GM21723 (cell line): ENCODE results near the gene SYNE1.

ENCODE experiments used
- ATAC-seq: cut with Tn5 transposase; IDR thresholded peaks from one replicate; pipeline ENCODE4 v1.9.1; 2021; ENCODE audit warnings: mild to moderate bottlenecking, moderate library complexity; ENCODE audit not compliant: unreplicated experiment

Gene SYNE1

GRCh38 chr6:152246554-152247337 lies 390.4 kb downstream of the SYNE1 start:
- ATAC-seq = no peak

- ATAC-seq = no peak
These were observed 392.0 kb downstream of the SYNE1 start for GRCh38 chr6:152244998-152245630.

- ATAC-seq = no peak
These were observed 396.0 kb downstream of the SYNE1 start for GRCh38 chr6:152241013-152241766.

- ATAC-seq = no peak
These were observed 396.7 kb downstream of the SYNE1 start for GRCh38 chr6:152240436-152240835.

GRCh38 chr6:152236370-152237097 lies 400.6 kb downstream of the SYNE1 start:
- no peak for ATAC-seq

GRCh38 chr6:152233547-152234320 lies 403.4 kb downstream of the SYNE1 start:
- no peak for ATAC-seq

- ATAC-seq = no peak
These were observed 404.5 kb downstream of the SYNE1 start for GRCh38 chr6:152232501-152233151.

GRCh38 chr6:152229330-152229729 lies 407.8 kb downstream of the SYNE1 start:
- no peak for ATAC-seq

GRCh38 chr6:152226119-152226518 lies 411.0 kb downstream of the SYNE1 start:
- no peak for ATAC-seq

GRCh38 chr6:152225241-152225934 lies 411.8 kb downstream of the SYNE1 start:
- no peak for ATAC-seq

- ATAC-seq = no peak
These were observed 413.5 kb downstream of the SYNE1 start for GRCh38 chr6:152223636-152224035.

- no peak for ATAC-seq
These were observed 415.1 kb downstream of the SYNE1 start for GRCh38 chr6:152221806-152222628.

GRCh38 chr6:152220786-152221185 lies 416.4 kb downstream of the SYNE1 start:
- no peak for ATAC-seq

GRCh38 chr6:152218887-152219286 lies 418.3 kb downstream of the SYNE1 start:
- ATAC-seq = no peak

- no peak for ATAC-seq
These were observed 424.7 kb downstream of the SYNE1 start for GRCh38 chr6:152212437-152212836.

- ATAC-seq = no peak
These were observed 428.0 kb downstream of the SYNE1 start for GRCh38 chr6:152209211-152209610.

- ATAC-seq = no peak
These were observed 429.0 kb downstream of the SYNE1 start for GRCh38 chr6:152207915-152208714.
